ENCODE measurements around the gene RND2. TPM values are rescaled to one million over a fixed set of nuclear protein-coding genes. Genes with fewer than 3 reads are reported as not detected.

Gene RND2
- total RNA-seq, 1 donor from 2014 or later = under 0.01 TPM

GRCh38 chr17:43056051-43056450 lies 31.0 kb downstream of the RND2 start:
- DNase-seq (ENCODE audit: low read depth) (no peak), FAIRE-seq (no peak)
- no peak overlapping the region for H3K4me3 ChIP-seq (ENCODE audit: low read depth, low read length)
- no peaks in the 10 kb centered on the region for H3K27me3 ChIP-seq (ENCODE audit: control insufficient read depth, insufficient read depth, low read length)
- no peak for TF ChIP-seq CTCF (IDR thresholded peaks at IDR 0.05; ENCODE audit: insufficient read depth, low read length, severe bottlenecking)
- H3K36me3 ChIP-seq (ENCODE audit: control insufficient read depth, insufficient read depth, low read length) = peaks cover 4% of the 10 kb centered on the region

- no peak for TF ChIP-seq CTCF (IDR thresholded peaks at IDR 0.05; ENCODE audit: insufficient read depth, low read length, severe bottlenecking)
- DNase-seq (ENCODE audit: low read depth) = no peak
- Histone ChIP-seq H3K27me3 (ENCODE audit: control insufficient read depth, insufficient read depth, low read length) (no peaks in the 10 kb centered on the region), H3K36me3 (ENCODE audit: control insufficient read depth, insufficient read depth, low read length) (peaks cover 2% of the 10 kb centered on the region), H3K4me3 (ENCODE audit: low read depth, low read length) (no peak overlapping the region)
- no peak for FAIRE-seq
Measured at GRCh38 chr17:43062984-43063638, 38.1 kb downstream of the RND2 start.

GRCh38 chr17:43068570-43069367 lies 43.7 kb downstream of the RND2 start:
- H3K27me3 ChIP-seq (ENCODE audit: control insufficient read depth, insufficient read depth, low read length) = no peaks in the 10 kb centered on the region
- H3K36me3 ChIP-seq (ENCODE audit: control insufficient read depth, insufficient read depth, low read length) = no peaks in the 10 kb centered on the region
- no peak overlapping the region for H3K4me3 ChIP-seq (ENCODE audit: low read depth, low read length)
- no peak for FAIRE-seq
- no peak for DNase-seq (ENCODE audit: low read depth)
- TF ChIP-seq CTCF (IDR thresholded peaks at IDR 0.05; ENCODE audit: insufficient read depth, low read length, severe bottlenecking) = no peak

GRCh38 chr17:43069368-43069898 lies 44.4 kb downstream of the RND2 start:
- Histone ChIP-seq H3K4me3 (ENCODE audit: low read depth, low read length) (no peak overlapping the region), H3K36me3 (ENCODE audit: control insufficient read depth, insufficient read depth, low read length) (no peaks in the 10 kb centered on the region), H3K27me3 (ENCODE audit: control insufficient read depth, insufficient read depth, low read length) (no peaks in the 10 kb centered on the region)
- no peak for FAIRE-seq
- TF ChIP-seq CTCF (IDR thresholded peaks at IDR 0.05; ENCODE audit: insufficient read depth, low read length, severe bottlenecking) = no peak
- no peak for DNase-seq (ENCODE audit: low read depth)

GRCh38 chr17:43070257-43070656 lies 45.2 kb downstream of the RND2 start:
- Histone ChIP-seq H3K36me3 (ENCODE audit: control insufficient read depth, insufficient read depth, low read length) (no peaks in the 10 kb centered on the region), H3K27me3 (ENCODE audit: control insufficient read depth, insufficient read depth, low read length) (no peaks in the 10 kb centered on the region), H3K4me3 (ENCODE audit: low read depth, low read length) (no peak overlapping the region)
- FAIRE-seq = no peak
- no peak for DNase-seq (ENCODE audit: low read depth)
- TF ChIP-seq CTCF (IDR thresholded peaks at IDR 0.05; ENCODE audit: insufficient read depth, low read length, severe bottlenecking) = no peak
